K562 (cell line): Measurements from ENCODE around the gene TPD52L2. TPM values are rescaled to one million over a fixed set of nuclear protein-coding genes. Genes with fewer than 3 reads are reported as not detected.

Source experiments
- ATAC-seq: fragments of 200-7000 bp; cut with Tn5 transposase; 3 replicates; pipeline ENCODE4 v1.9.1; 2020; ENCODE audit warnings: moderate library complexity
- BruUV-seq: library from RNA; stranded (reverse); fragments of 400-500 nt; replicated peaks from 2 replicates; lab custom pipeline; 2021; lab: Mats Ljungman, UMichigan
- CTCF ChIA-PET: fragments of 300-600 bp; formaldehyde crosslinking; extraction: SDS; loops from one replicate; lab custom pipeline; 2021; ENCODE audit warnings: low intra/inter-chr PET ratio; lab: Yijun Ruan, JAX
- POLR2A ChIA-PET: fragments of 300-600, 350-650 bp; sonication (Branson Sonifier 250); formaldehyde crosslinking; extraction: SDS; loops from one replicate; lab custom pipeline; 2021; ENCODE audit warnings: antibody characterized with exemption, inconsistent platforms; lab: Yijun Ruan, JAX
- DNase-seq, 4 experiments: peaks; one replicate each; pipeline versions ENCODE4 v3.0.0 to v3.0.0-alpha.2; 2011 to 2018; ENCODE audit warnings: low spot score in 3 of 4, mixed read lengths in 3 of 4; ENCODE audit errors: extremely low read depth in 1 of 4
- FAIRE-seq: peaks from 2 replicates; lab custom pipeline; 2011; peaks lifted over from hg19 to GRCh38; lab: Jason Lieb, UNC
- H2AFZ ChIP-seq: 2 replicates; pipeline ENCODE4 v1.6.0; 2011; ENCODE audit warnings: low read depth, low read length, control low read depth, inconsistent platforms
- H3K27ac ChIP-seq: fragments of 200-600 bp; 3 replicates; pipeline ENCODE4 v1.8.0; 2011; ENCODE audit warnings: low read depth, mild to moderate bottlenecking, control low read depth, inconsistent platforms, low read length, moderate library complexity, mixed read lengths; ENCODE audit errors: extremely low read depth
- H3K27me3 ChIP-seq, 2 experiments: fragments of 300-600 bp in 1 of 2; 2 replicates in 1 of 2; 3 replicates in 1 of 2; pipeline versions ENCODE4 v1.6.0 to v1.8.0; 2011; ENCODE audit warnings: inconsistent platforms in 2 of 2, low read length in 2 of 2, mild to moderate bottlenecking in 1 of 2, mixed read lengths in 1 of 2, moderate library complexity in 1 of 2; ENCODE audit not compliant: control insufficient read depth in 2 of 2, insufficient read depth in 2 of 2
- H3K36me3 ChIP-seq: fragments of 300-600 bp; 3 replicates; pipeline ENCODE4 v1.8.0; 2011; ENCODE audit warnings: mild to moderate bottlenecking, low read length, inconsistent platforms; ENCODE audit not compliant: control insufficient read depth, insufficient read depth
- H3K4me1 ChIP-seq, 2 experiments: fragments of 200-600 bp in 1 of 2; replicated peaks in 1 of 2; 2 replicates in 1 of 2; 3 replicates in 1 of 2; pipeline versions ENCODE4 v1.5.1 to v1.8.0; 2011; ENCODE audit warnings: inconsistent platforms in 2 of 2, low read length in 2 of 2, mild to moderate bottlenecking in 1 of 2, mixed read lengths in 1 of 2, moderate library complexity in 1 of 2; ENCODE audit not compliant: control insufficient read depth in 2 of 2, insufficient read depth in 2 of 2
- H3K4me2 ChIP-seq: 2 replicates; pipeline ENCODE4 v1.6.1; 2011; ENCODE audit warnings: low read length, control low read depth, inconsistent platforms, mixed read lengths; ENCODE audit not compliant: insufficient read depth
- H3K4me3 ChIP-seq: fragments of 200-600 bp; sonication (generic), shearing (Covaris generic); 2 replicates; pipeline ENCODE4 v1.5.1; 2016; ENCODE audit warnings: control low read depth, inconsistent platforms
- H3K79me2 ChIP-seq: fragments of 200-600 bp; 3 replicates; pipeline ENCODE4 v1.8.0; 2011; ENCODE audit warnings: low read length, inconsistent platforms; ENCODE audit not compliant: control insufficient read depth, insufficient read depth
- H3K9ac ChIP-seq, 2 experiments: 2 replicates each; pipeline versions ENCODE4 v1.6.0 to v1.6.1; 2011; ENCODE audit warnings: low read depth in 2 of 2, low read length in 2 of 2, control low read depth in 1 of 2, inconsistent platforms in 1 of 2, mild to moderate bottlenecking in 1 of 2, mixed read lengths in 1 of 2; ENCODE audit not compliant: insufficient read depth in 1 of 2
- H3K9me1 ChIP-seq: one replicate; pipeline ENCODE4 v1.6.0; 2011; ENCODE audit warnings: inconsistent platforms, mild to moderate bottlenecking, low read length, moderate library complexity; ENCODE audit not compliant: control insufficient read depth, insufficient read depth
- H3K9me3 ChIP-seq: replicated peaks from 2 replicates; pipeline ENCODE4 v1.5.1; 2011; ENCODE audit warnings: low read depth, low read length, inconsistent platforms; ENCODE audit not compliant: control insufficient read depth, insufficient read depth
- H4K20me1 ChIP-seq: replicated peaks from 2 replicates; pipeline ENCODE4 v1.6.1; 2011; ENCODE audit warnings: low read length, inconsistent platforms, mixed read lengths; ENCODE audit not compliant: control insufficient read depth, insufficient read depth
- DLX4 ChIP-seq: fragments of 250-450 bp; sonication (Bioruptor Pico); IDR thresholded peaks from 2 replicates; pipeline ENCODE4 v1.6.1; 2021; ENCODE audit warnings: mild to moderate bottlenecking
- ERF ChIP-seq: fragments of 450-650 bp; formaldehyde crosslinking; IDR thresholded peaks from 2 replicates; pipeline ENCODE4 v1.4.0; 2020; ENCODE audit warnings: mild to moderate bottlenecking, mixed read lengths
- HDAC1 ChIP-seq, 2 experiments: fragments of 450-650 bp; IDR thresholded peaks; 2 replicates each; pipeline ENCODE4 v1.6.1; 2016 to 2017; ENCODE audit warnings: inconsistent platforms in 1 of 2, mild to moderate bottlenecking in 1 of 2, moderate library complexity in 1 of 2
- MCM3 ChIP-seq: fragments of 450-650 bp; IDR thresholded peaks from 2 replicates; pipeline ENCODE4 v1.6.1; 2016
- POLR3A ChIP-seq: IDR thresholded peaks from 2 replicates; pipeline ENCODE4 v1.6.1; 2011; ENCODE audit warnings: borderline replicate concordance, mild to moderate bottlenecking, moderate library complexity; ENCODE audit not compliant: insufficient read length, insufficient read depth; ENCODE audit errors: extremely low read depth
- YBX1 ChIP-seq: fragments of 450-650 bp; IDR thresholded peaks from 2 replicates; pipeline ENCODE4 v1.7.1; 2016; ENCODE audit warnings: mild to moderate bottlenecking
- ZNF354B ChIP-seq: fragments of 250-450 bp; sonication (Bioruptor Pico); IDR thresholded peaks from 2 replicates; pipeline ENCODE4 v1.4.0; 2020
- ZNF609 ChIP-seq: sonication (generic); formaldehyde crosslinking; IDR thresholded peaks from 2 replicates; pipeline ENCODE4 v1.8.1; 2023; ENCODE audit warnings: missing genetic modification reagents, mild to moderate bottlenecking, borderline replicate concordance
- ZNF696 ChIP-seq: fragments of 250-450 bp; sonication (Bioruptor Pico); conservative IDR thresholded peaks from 2 replicates; pipeline ENCODE4 v1.4.0; 2020; ENCODE audit warnings: mild to moderate bottlenecking, moderate library complexity
- WGBS: fragments of 100-300 bp; shearing (Covaris generic); methylation state at CpG from one replicate; pipeline ENCODE4 v1.1.6; 2016; ENCODE audit warnings: low coverage, mixed read lengths; ENCODE audit not compliant: insufficient coverage; ENCODE audit errors: missing lambda C conversion rate; 5-methylcytosine and 5-hydroxymethylcytosine counted together
- in situ Hi-C: fragments of 300-500 bp; cut with MboI; formaldehyde crosslinking; loops from 4 replicates; pipeline ENCODE4 v1.15.0; 2018; ENCODE audit warnings: inconsistent platforms, mixed read lengths
- intact Hi-C: fragments of 100-400 bp; cut with micrococcal nuclease; formaldehyde crosslinking; loops from 2 replicates; pipeline ENCODE4 v1.14.2; 2022
- polyA plus RNA-seq, 8 experiments: library from polyadenylated mRNA; depleted of rRNA in 4 of 8; stranded (reverse) in 5 of 8; unstranded in 3 of 8; fragments of >200 nt; fragmentation: Nextera tagmentation in 2 of 8; fragmentation: Illumina TruSeq in 1 of 8; extraction: Ambion mirVana in 2 of 8; extraction: Trizol in 1 of 8; gene quantifications; 2 replicates each; pipeline versions ENCODE4 v1.2.1 to v1.2.3, GENCODE V29; 2011 to 2014; ENCODE audit warnings: inconsistent platforms in 1 of 8, missing spikeins in 1 of 8
- total RNA-seq, 7 experiments: library from RNA; depleted of rRNA in 6 of 7; stranded (reverse); fragments of >200 nt in 6 of 7; fragmentation: Illumina TruSeq in 2 of 7; extraction: Trizol in 2 of 7; gene quantifications; 2 replicates each; pipeline versions ENCODE4 v1.2.1 to v1.2.3, GENCODE V29; 2011 to 2021; ENCODE audit warnings: low replicate concordance in 1 of 7
- TF ChIP-seq, protein P1 (sequence below): fragments of 250-450 bp; sonication (Bioruptor Pico); IDR thresholded peaks from 2 replicates; pipeline ENCODE4 v1.5.0; 2020; ENCODE audit warnings: mild to moderate bottlenecking, borderline replicate concordance

TPD52L2 gene
- total and polyA plus RNA-seq, 9 of the 15 experiments (the other 6 are each of a cell fraction or from before 2014, with no cell fraction given): 1.9 to 117 (median 74.6) TPM

GRCh38 chr20:63848003-63848911, 16.8 kb upstream of the TPD52L2 start:
- peaks cover 24 to 63% of the 10 kb centered on the region in 2 experiments for H3K4me1 ChIP-seq
- peak overlapping the region; percentile 33 to 88; a peak in 3 of 4 replicates for H3K9ac ChIP-seq
- H3K27me3 ChIP-seq: no peaks in the 10 kb centered on the region
- in situ Hi-C loops (no loop called here), intact Hi-C loops (no loop called here)
- peak overlapping the region; percentile 93 for H2AFZ ChIP-seq
- peaks cover 2% of the 10 kb centered on the region for H3K9me1 ChIP-seq
- peak; percentile 63 for ATAC-seq
- H3K27ac ChIP-seq: peak overlapping the region; percentile 75
- no peaks in the 10 kb centered on the region for H4K20me1 ChIP-seq
- no peak overlapping the region; the same call in 1 of the 2 replicates for H3K4me3 ChIP-seq
- BruUV-seq: no TSS peak
- peak; percentile 23 for FAIRE-seq
- WGBS: 58% methylated on average over 28 of the region's 28 CpGs
- ChIA-PET POLR2A (interaction anchor here (1.4 to 1.8 kb wide), 2 partner anchors 11 to 16 kb away, joined by 5 to 6 read pairs; partner anchors contain the start of gene TPD52L2), CTCF (no interaction called here)
- DNase-seq: peak; percentile 70 to 77 (median 74)
- H3K36me3 ChIP-seq: no peaks in the 10 kb centered on the region
- no peaks in the 10 kb centered on the region; the same call in 2 of the 3 replicates for H3K79me2 ChIP-seq
- H3K9me3 ChIP-seq: no peaks in the 10 kb centered on the region
- H3K4me2 ChIP-seq: no peak overlapping the region
- TF ChIP-seq ZNF696 (no peak), MCM3 (no peak), YBX1 (no peak), ZNF354B (CRISPR knock-in tag) (no peak), DLX4 (CRISPR knock-in tag) (no peak), POLR3A (no peak), ZNF609 (CRISPR knock-in tag) (no peak), HDAC1 (IDR thresholded peaks at IDR 0.05) (0 out of 4 replicates have a peak, but pooled peaks of 1 of the 2 experiments have one; percentile 23), ERF (CRISPR knock-in tag) (no peak)
- TF ChIP-seq, protein P1, sequence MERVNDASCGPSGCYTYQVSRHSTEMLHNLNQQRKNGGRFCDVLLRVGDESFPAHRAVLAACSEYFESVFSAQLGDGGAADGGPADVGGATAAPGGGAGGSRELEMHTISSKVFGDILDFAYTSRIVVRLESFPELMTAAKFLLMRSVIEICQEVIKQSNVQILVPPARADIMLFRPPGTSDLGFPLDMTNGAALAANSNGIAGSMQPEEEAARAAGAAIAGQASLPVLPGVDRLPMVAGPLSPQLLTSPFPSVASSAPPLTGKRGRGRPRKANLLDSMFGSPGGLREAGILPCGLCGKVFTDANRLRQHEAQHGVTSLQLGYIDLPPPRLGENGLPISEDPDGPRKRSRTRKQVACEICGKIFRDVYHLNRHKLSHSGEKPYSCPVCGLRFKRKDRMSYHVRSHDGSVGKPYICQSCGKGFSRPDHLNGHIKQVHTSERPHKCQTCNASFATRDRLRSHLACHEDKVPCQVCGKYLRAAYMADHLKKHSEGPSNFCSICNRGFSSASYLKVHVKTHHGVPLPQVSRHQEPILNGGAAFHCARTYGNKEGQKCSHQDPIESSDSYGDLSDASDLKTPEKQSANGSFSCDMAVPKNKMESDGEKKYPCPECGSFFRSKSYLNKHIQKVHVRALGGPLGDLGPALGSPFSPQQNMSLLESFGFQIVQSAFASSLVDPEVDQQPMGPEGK (CRISPR knock-in tag): no peak
